GM23248 (cell line): Measurements from ENCODE around the gene SAFB2.

Experiments
- EZH2 ChIP-seq: fragments of 200-600 bp; sonication (generic); IDR thresholded peaks from 2 replicates; pipeline ENCODE4 v1.6.1; 2018; ENCODE audit warnings: antibody characterized with exemption, mild to moderate bottlenecking; ENCODE audit not compliant: insufficient read depth, poor library complexity, severe bottlenecking
- EZH2phosphoT487 ChIP-seq: fragments of 200-600 bp; sonication (generic); IDR thresholded peaks from 2 replicates; pipeline ENCODE4 v1.6.1; 2018; ENCODE audit warnings: antibody characterized with exemption, moderate library complexity, mild to moderate bottlenecking, low read depth; ENCODE audit not compliant: insufficient read depth

- TF ChIP-seq EZH2 (no peak), EZH2phosphoT487 (no peak)
Measured at GRCh38 chr19:5661483-5661882, 38.9 kb upstream of the SAFB2 start.
